Stimulated activated naive CD8-positive, alpha-beta T cell treated with anti-CD3 and anti-CD28 coated beads, Interleukin-15, Interleukin-2, amounts not matched to agents 100 U/mL and 50 U/mL, for 24 hours (primary cell): Measurements from ENCODE around the gene CRPPA.
A peak's percentile ranks its signal among the peaks of the same experiment; 100 is the strongest.

Experiments
- ATAC-seq: fragments of 150-1000 bp; cut with Tn5 transposase; one replicate; pipeline ENCODE4 v1.10.0; 2021
- DNase-seq: peaks from one replicate; pipeline ENCODE4 v3.0.0; 2021

Gene CRPPA

GRCh38 chr7:16422917-16423316, 1.6 kb upstream of the CRPPA start:
- ATAC-seq, result no peak

GRCh38 chr7:16422103-16422435, 731 bp upstream of the CRPPA start:
- DNase-seq (no peak), ATAC-seq (no peak)

More at GRCh38 chr7:16422917-16423316, 1.6 kb upstream of the CRPPA start:
- DNase-seq, result no peak

- ATAC-seq, result peak; percentile 90
- DNase-seq, result peak; percentile 78
Measured at GRCh38 chr7:16420649-16421332, 547 bp downstream of the CRPPA start.

- DNase-seq (no peak), ATAC-seq (no peak)
Measured at GRCh38 chr7:16420329-16420648, 1.0 kb downstream of the CRPPA start.

- ATAC-seq, result no peak
- DNase-seq, result no peak
Measured at GRCh38 chr7:16419859-16420258, 1.5 kb downstream of the CRPPA start.

GRCh38 chr7:16419126-16419525, 2.2 kb downstream of the CRPPA start:
- DNase-seq (no peak), ATAC-seq (no peak)

GRCh38 chr7:16417906-16418305, 3.4 kb downstream of the CRPPA start:
- no peak for ATAC-seq

GRCh38 chr7:16416289-16417282, 4.8 kb downstream of the CRPPA start:
- DNase-seq (no peak), ATAC-seq (no peak)

More at GRCh38 chr7:16417906-16418305, 3.4 kb downstream of the CRPPA start:
- DNase-seq, result no peak

GRCh38 chr7:16412274-16413254, 8.8 kb downstream of the CRPPA start:
- DNase-seq (no peak), ATAC-seq (no peak)

GRCh38 chr7:16411391-16411790, 9.9 kb downstream of the CRPPA start:
- DNase-seq (no peak), ATAC-seq (no peak)

GRCh38 chr7:16409777-16410176, 11.6 kb downstream of the CRPPA start:
- DNase-seq, result no peak
- ATAC-seq, result no peak

GRCh38 chr7:16404636-16405035, 16.7 kb downstream of the CRPPA start:
- no peak for DNase-seq
- no peak for ATAC-seq

GRCh38 chr7:16403475-16403874, 17.9 kb downstream of the CRPPA start:
- no peak for ATAC-seq
- DNase-seq, result no peak

GRCh38 chr7:16402940-16403339, 18.4 kb downstream of the CRPPA start:
- DNase-seq (no peak), ATAC-seq (no peak)

- ATAC-seq (no peak), DNase-seq (no peak)
Measured at GRCh38 chr7:16402091-16402490, 19.2 kb downstream of the CRPPA start.

- ATAC-seq (no peak), DNase-seq (no peak)
Measured at GRCh38 chr7:16400893-16401275, 20.5 kb downstream of the CRPPA start.

GRCh38 chr7:16399916-16400892, 21.1 kb downstream of the CRPPA start:
- ATAC-seq (no peak), DNase-seq (no peak)

GRCh38 chr7:16399265-16399831, 22.0 kb downstream of the CRPPA start:
- DNase-seq (no peak), ATAC-seq (no peak)

GRCh38 chr7:16398146-16399017, 23.0 kb downstream of the CRPPA start:
- no peak for ATAC-seq
- no peak for DNase-seq
